K562 (cell line): ENCODE results near the gene FBN3. TPM values are rescaled to one million over a fixed set of nuclear protein-coding genes. Genes with fewer than 3 reads are reported as not detected.
"Not testable (repeated sequence)": the region's sequence is repeated elsewhere in the genome, so short reads cannot be mapped to it uniquely, and the experiment has no call there.

ENCODE experiments used
- ATAC-seq: fragments of 200-7000 bp; cut with Tn5 transposase; 3 replicates; pipeline ENCODE4 v1.9.1; 2020; ENCODE audit warnings: moderate library complexity
- BruUV-seq: library from RNA; stranded (reverse); fragments of 400-500 nt; replicated peaks from 2 replicates; lab custom pipeline; 2021; lab: Mats Ljungman, UMichigan
- CTCF ChIA-PET: fragments of 300-600 bp; formaldehyde crosslinking; extraction: SDS; loops from one replicate; lab custom pipeline; 2021; ENCODE audit warnings: low intra/inter-chr PET ratio; lab: Yijun Ruan, JAX
- POLR2A ChIA-PET: fragments of 300-600, 350-650 bp; sonication (Branson Sonifier 250); formaldehyde crosslinking; extraction: SDS; loops from one replicate; lab custom pipeline; 2021; ENCODE audit warnings: antibody characterized with exemption, inconsistent platforms; lab: Yijun Ruan, JAX
- DNase-seq, 4 experiments: peaks; one replicate each; pipeline versions ENCODE4 v3.0.0 to v3.0.0-alpha.2; 2011 to 2018; ENCODE audit warnings: low spot score in 3 of 4, mixed read lengths in 3 of 4; ENCODE audit errors: extremely low read depth in 1 of 4
- FAIRE-seq: peaks from 2 replicates; lab custom pipeline; 2011; peaks lifted over from hg19 to GRCh38; lab: Jason Lieb, UNC
- H2AFZ ChIP-seq: 2 replicates; pipeline ENCODE4 v1.6.0; 2011; ENCODE audit warnings: low read depth, low read length, control low read depth, inconsistent platforms
- H3K27ac ChIP-seq: fragments of 200-600 bp; 3 replicates; pipeline ENCODE4 v1.8.0; 2011; ENCODE audit warnings: low read depth, mild to moderate bottlenecking, control low read depth, inconsistent platforms, low read length, moderate library complexity, mixed read lengths; ENCODE audit errors: extremely low read depth
- H3K27me3 ChIP-seq, 2 experiments: fragments of 300-600 bp in 1 of 2; 2 replicates in 1 of 2; 3 replicates in 1 of 2; pipeline versions ENCODE4 v1.6.0 to v1.8.0; 2011; ENCODE audit warnings: inconsistent platforms in 2 of 2, low read length in 2 of 2, mild to moderate bottlenecking in 1 of 2, mixed read lengths in 1 of 2, moderate library complexity in 1 of 2; ENCODE audit not compliant: control insufficient read depth in 2 of 2, insufficient read depth in 2 of 2
- H3K36me3 ChIP-seq: fragments of 300-600 bp; 3 replicates; pipeline ENCODE4 v1.8.0; 2011; ENCODE audit warnings: mild to moderate bottlenecking, low read length, inconsistent platforms; ENCODE audit not compliant: control insufficient read depth, insufficient read depth
- H3K4me1 ChIP-seq, 2 experiments: fragments of 200-600 bp in 1 of 2; replicated peaks in 1 of 2; 2 replicates in 1 of 2; 3 replicates in 1 of 2; pipeline versions ENCODE4 v1.5.1 to v1.8.0; 2011; ENCODE audit warnings: inconsistent platforms in 2 of 2, low read length in 2 of 2, mild to moderate bottlenecking in 1 of 2, mixed read lengths in 1 of 2, moderate library complexity in 1 of 2; ENCODE audit not compliant: control insufficient read depth in 2 of 2, insufficient read depth in 2 of 2
- H3K4me2 ChIP-seq: 2 replicates; pipeline ENCODE4 v1.6.1; 2011; ENCODE audit warnings: low read length, control low read depth, inconsistent platforms, mixed read lengths; ENCODE audit not compliant: insufficient read depth
- H3K4me3 ChIP-seq: fragments of 200-600 bp; sonication (generic), shearing (Covaris generic); 2 replicates; pipeline ENCODE4 v1.5.1; 2016; ENCODE audit warnings: control low read depth, inconsistent platforms
- H3K79me2 ChIP-seq: fragments of 200-600 bp; 3 replicates; pipeline ENCODE4 v1.8.0; 2011; ENCODE audit warnings: low read length, inconsistent platforms; ENCODE audit not compliant: control insufficient read depth, insufficient read depth
- H3K9ac ChIP-seq, 2 experiments: 2 replicates each; pipeline versions ENCODE4 v1.6.0 to v1.6.1; 2011; ENCODE audit warnings: low read depth in 2 of 2, low read length in 2 of 2, control low read depth in 1 of 2, inconsistent platforms in 1 of 2, mild to moderate bottlenecking in 1 of 2, mixed read lengths in 1 of 2; ENCODE audit not compliant: insufficient read depth in 1 of 2
- H3K9me1 ChIP-seq: one replicate; pipeline ENCODE4 v1.6.0; 2011; ENCODE audit warnings: inconsistent platforms, mild to moderate bottlenecking, low read length, moderate library complexity; ENCODE audit not compliant: control insufficient read depth, insufficient read depth
- H3K9me3 ChIP-seq: replicated peaks from 2 replicates; pipeline ENCODE4 v1.5.1; 2011; ENCODE audit warnings: low read depth, low read length, inconsistent platforms; ENCODE audit not compliant: control insufficient read depth, insufficient read depth
- H4K20me1 ChIP-seq: replicated peaks from 2 replicates; pipeline ENCODE4 v1.6.1; 2011; ENCODE audit warnings: low read length, inconsistent platforms, mixed read lengths; ENCODE audit not compliant: control insufficient read depth, insufficient read depth
- ATF6 ChIP-seq: sonication (generic); formaldehyde crosslinking; IDR thresholded peaks from 2 replicates; pipeline ENCODE4 v1.4.0; 2020; ENCODE audit warnings: mild to moderate bottlenecking, missing genetic modification reagents
- KLF10 ChIP-seq: fragments of 250-450 bp; sonication (Bioruptor Pico); IDR thresholded peaks from 2 replicates; pipeline ENCODE4 v1.6.1; 2021; ENCODE audit warnings: matching md5 sums
- NFIC ChIP-seq: fragments of 450-650 bp; IDR thresholded peaks from 2 replicates; pipeline ENCODE4 v1.6.1; 2017; ENCODE audit warnings: mild to moderate bottlenecking, inconsistent platforms
- SIRT6 ChIP-seq: IDR thresholded peaks from one replicate; pipeline ENCODE4 v1.6.1; 2012; ENCODE audit warnings: low read depth, mild to moderate bottlenecking, control low read depth, inconsistent platforms, low read length, moderate library complexity
- TRIM28 ChIP-seq: fragments of 450-650 bp; IDR thresholded peaks from 2 replicates; pipeline ENCODE4 v1.6.1; 2017
- ZBTB26 ChIP-seq: fragments of 450-650 bp; formaldehyde crosslinking; IDR thresholded peaks from 2 replicates; pipeline ENCODE4 v1.4.0; 2022; ENCODE audit warnings: missing genetic modification characterization
- ZC3H8 ChIP-seq: fragments of 450-650 bp; IDR thresholded peaks from 2 replicates; pipeline ENCODE4 v1.6.1; 2017
- ZFP36 ChIP-seq: fragments of 150-350 bp; IDR thresholded peaks from 2 replicates; pipeline ENCODE4 v1.6.1; 2018; ENCODE audit warnings: low read length, low read depth; ENCODE audit not compliant: partially characterized antibody
- ZNF140 ChIP-seq: fragments of 250-450 bp; sonication (Bioruptor Pico); IDR thresholded peaks from 2 replicates; pipeline ENCODE4 v1.8.0; 2021; ENCODE audit warnings: moderate library complexity, mild to moderate bottlenecking, inconsistent platforms
- ZNF431 ChIP-seq: sonication (generic); formaldehyde crosslinking; IDR thresholded peaks from 2 replicates; pipeline ENCODE4 v1.8.0; 2022; ENCODE audit warnings: mild to moderate bottlenecking, missing genetic modification reagents
- ZNF77 ChIP-seq: fragments of 250-450 bp; sonication (Bioruptor Pico); IDR thresholded peaks from 2 replicates; pipeline ENCODE4 v1.5.0; 2020
- WGBS: fragments of 100-300 bp; shearing (Covaris generic); methylation state at CpG from one replicate; pipeline ENCODE4 v1.1.6; 2016; ENCODE audit warnings: low coverage, mixed read lengths; ENCODE audit not compliant: insufficient coverage; ENCODE audit errors: missing lambda C conversion rate; 5-methylcytosine and 5-hydroxymethylcytosine counted together
- in situ Hi-C: fragments of 300-500 bp; cut with MboI; formaldehyde crosslinking; loops from 4 replicates; pipeline ENCODE4 v1.15.0; 2018; ENCODE audit warnings: inconsistent platforms, mixed read lengths
- intact Hi-C: fragments of 100-400 bp; cut with micrococcal nuclease; formaldehyde crosslinking; loops from 2 replicates; pipeline ENCODE4 v1.14.2; 2022
- polyA plus RNA-seq, 8 experiments: library from polyadenylated mRNA; depleted of rRNA in 4 of 8; stranded (reverse) in 5 of 8; unstranded in 3 of 8; fragments of >200 nt; fragmentation: Nextera tagmentation in 2 of 8; fragmentation: Illumina TruSeq in 1 of 8; extraction: Ambion mirVana in 2 of 8; extraction: Trizol in 1 of 8; gene quantifications; 2 replicates each; pipeline versions ENCODE4 v1.2.1 to v1.2.3, GENCODE V29; 2011 to 2014; ENCODE audit warnings: inconsistent platforms in 1 of 8, missing spikeins in 1 of 8
- total RNA-seq, 7 experiments: library from RNA; depleted of rRNA in 6 of 7; stranded (reverse); fragments of >200 nt in 6 of 7; fragmentation: Illumina TruSeq in 2 of 7; extraction: Trizol in 2 of 7; gene quantifications; 2 replicates each; pipeline versions ENCODE4 v1.2.1 to v1.2.3, GENCODE V29; 2011 to 2021; ENCODE audit warnings: low replicate concordance in 1 of 7

The FBN3 gene
- total and polyA plus RNA-seq, 9 of the 15 experiments (the other 6 are each of a cell fraction or from before 2014, with no cell fraction given) = under 0.01 to 0.29 (median 0.01) TPM; not detected in 4

- BruUV-seq, ATAC-seq: not testable (repeated sequence)
- WGBS = 27% methylated on average over 12 of the region's 12 CpGs
These were observed 47.5 kb downstream of the FBN3 start for GRCh38 chr19:8101910-8102309.

DNA sequence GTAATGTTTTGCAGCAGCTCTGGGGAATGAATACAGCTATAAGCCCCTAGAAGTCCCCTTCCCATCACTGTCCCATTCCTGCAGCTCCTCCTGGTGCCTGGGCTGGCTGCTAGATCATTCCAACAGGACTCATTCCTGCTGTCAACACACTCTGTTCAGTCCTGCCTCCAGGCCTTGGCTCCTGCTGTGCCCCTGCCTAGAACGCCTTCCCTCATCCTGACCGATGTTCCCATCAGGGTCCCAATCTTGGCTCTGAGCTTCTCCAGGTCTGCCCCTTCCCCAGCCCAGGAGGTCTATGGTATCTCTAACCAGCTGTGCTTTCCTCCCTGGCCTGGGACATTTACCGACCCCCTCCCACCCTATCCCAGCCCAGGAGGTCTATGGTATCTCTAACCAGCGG, 48.1 kb downstream of the FBN3 start:
- WGBS = 18% methylated on average over 3 of the region's 4 CpGs
- CTCF ChIA-PET = no interaction called here

More at GRCh38 chr19:8101910-8102309, 47.5 kb downstream of the FBN3 start:
- DNase-seq, H3K9ac ChIP-seq, POLR2A ChIA-PET, H3K27ac ChIP-seq, H3K9me3 ChIP-seq, H2AFZ ChIP-seq, FAIRE-seq, intact Hi-C loops, H3K9me1 ChIP-seq, in situ Hi-C loops, H4K20me1 ChIP-seq, H3K4me2 ChIP-seq, H3K36me3 ChIP-seq, H3K4me3 ChIP-seq, CTCF ChIA-PET, H3K4me1 ChIP-seq, H3K79me2 ChIP-seq: not testable (repeated sequence)
- 0 out of 2 replicates have a peak, but pooled peaks have one; percentile 29 for TF ChIP-seq TRIM28
- peak; percentile 91 for TF ChIP-seq ZNF431
- peak; percentile 53 for TF ChIP-seq ZFP36
- peaks cover 0 to 24% of the 10 kb centered on the region in 2 experiments; a peak in 3 of 5 replicates for H3K27me3 ChIP-seq

More for the DNA sequence above, 48.1 kb downstream of the FBN3 start:
- H3K9ac ChIP-seq = no peak overlapping the region
- TF ChIP-seq NFIC = no peak
- TF ChIP-seq ZNF77 = no peak
- no peak for TF ChIP-seq ZBTB26 (CRISPR knock-in tag)
- TF ChIP-seq ZC3H8 = no peak
- no peak for TF ChIP-seq ATF6 (CRISPR knock-in tag)
- TF ChIP-seq KLF10 (CRISPR knock-in tag) = no peak
- TF ChIP-seq ZNF140 (CRISPR knock-in tag) = no peak
- no peak for TF ChIP-seq SIRT6
- no peak for ATAC-seq
- H3K36me3 ChIP-seq = no peaks in the 10 kb centered on the region
- no peak overlapping the region for H2AFZ ChIP-seq
- no peaks in the 10 kb centered on the region for H3K79me2 ChIP-seq
- H3K4me3 ChIP-seq = no peak overlapping the region
- peaks cover 0 to 25% of the 10 kb centered on the region in 2 experiments; a peak in 3 of 5 replicates for H3K27me3 ChIP-seq
- FAIRE-seq = no peak
- H3K27ac ChIP-seq = no peak overlapping the region
- DNase-seq = no peak
- BruUV-seq = no TSS peak
- intact Hi-C loops = no loop called here
- H3K9me1 ChIP-seq = no peaks in the 10 kb centered on the region
- peaks cover 5% of the 10 kb centered on the region for H3K9me3 ChIP-seq
- POLR2A ChIA-PET = interaction anchor here (0.6 to 1.3 kb wide), 2 partner anchors 16 to 21 kb away, joined by 3 to 4 read pairs; no protein-coding TSS in a partner anchor
- no peaks in the 10 kb centered on the region for H3K4me1 ChIP-seq
- no peaks in the 10 kb centered on the region for H4K20me1 ChIP-seq
- in situ Hi-C loops = no loop called here
- no peak overlapping the region for H3K4me2 ChIP-seq
